ENCODE measurements around the gene UBE2D2.
A peak's percentile ranks its signal among the peaks of the same experiment; 100 is the strongest.

DNA sequence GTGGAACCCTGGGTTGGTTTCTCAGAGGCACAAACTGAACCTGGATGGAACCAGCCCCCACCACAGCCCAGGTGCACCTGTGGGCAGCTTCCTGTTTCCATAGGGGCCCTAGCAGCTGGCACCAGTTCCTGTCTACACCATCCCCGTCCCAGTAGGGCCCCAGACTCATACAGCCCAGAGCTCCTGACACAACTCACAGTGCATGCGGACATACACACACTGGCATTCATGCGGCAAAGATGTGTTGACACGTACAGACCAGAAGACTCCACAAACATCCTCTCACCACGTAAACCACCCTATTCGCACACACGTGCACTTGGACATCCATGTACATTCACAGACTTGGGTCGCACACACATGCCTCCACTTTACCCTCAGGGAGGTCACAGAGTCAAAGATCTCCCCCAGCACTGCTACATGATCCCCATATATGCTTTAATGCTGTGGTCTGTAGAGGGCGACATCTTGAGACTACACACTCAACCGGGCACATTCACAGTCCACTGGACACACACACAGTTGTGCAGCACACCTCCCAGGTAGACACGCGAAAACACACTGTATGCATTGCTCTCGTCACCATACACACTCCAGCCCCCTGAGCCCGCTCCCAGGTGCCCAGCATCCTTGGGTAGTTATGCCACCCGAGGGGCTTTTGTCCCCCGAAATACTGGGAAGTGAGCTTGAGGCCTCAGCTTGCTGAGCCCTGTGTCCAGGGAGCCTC is 109.4 kb downstream of the UBE2D2 start:
- TF ChIP-seq, protein P1, sequence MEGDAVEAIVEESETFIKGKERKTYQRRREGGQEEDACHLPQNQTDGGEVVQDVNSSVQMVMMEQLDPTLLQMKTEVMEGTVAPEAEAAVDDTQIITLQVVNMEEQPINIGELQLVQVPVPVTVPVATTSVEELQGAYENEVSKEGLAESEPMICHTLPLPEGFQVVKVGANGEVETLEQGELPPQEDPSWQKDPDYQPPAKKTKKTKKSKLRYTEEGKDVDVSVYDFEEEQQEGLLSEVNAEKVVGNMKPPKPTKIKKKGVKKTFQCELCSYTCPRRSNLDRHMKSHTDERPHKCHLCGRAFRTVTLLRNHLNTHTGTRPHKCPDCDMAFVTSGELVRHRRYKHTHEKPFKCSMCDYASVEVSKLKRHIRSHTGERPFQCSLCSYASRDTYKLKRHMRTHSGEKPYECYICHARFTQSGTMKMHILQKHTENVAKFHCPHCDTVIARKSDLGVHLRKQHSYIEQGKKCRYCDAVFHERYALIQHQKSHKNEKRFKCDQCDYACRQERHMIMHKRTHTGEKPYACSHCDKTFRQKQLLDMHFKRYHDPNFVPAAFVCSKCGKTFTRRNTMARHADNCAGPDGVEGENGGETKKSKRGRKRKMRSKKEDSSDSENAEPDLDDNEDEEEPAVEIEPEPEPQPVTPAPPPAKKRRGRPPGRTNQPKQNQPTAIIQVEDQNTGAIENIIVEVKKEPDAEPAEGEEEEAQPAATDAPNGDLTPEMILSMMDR (conservative IDR thresholded peaks at IDR 0.05; ENCODE audit: low read depth, low read length) = peak; percentile 33
- TF ChIP-seq POLR2A (IDR thresholded peaks at IDR 0.05; ENCODE audit: low read depth, low read length) (no peak), BHLHE40 (IDR thresholded peaks at IDR 0.05; ENCODE audit: low read depth, low read length) (no peak), RCOR1 (IDR thresholded peaks at IDR 0.05; ENCODE audit: insufficient replicate concordance, low read length) (no peak), SMC3 (IDR thresholded peaks at IDR 0.05; ENCODE audit: low read depth, low read length) (no peak), RAD21 (IDR thresholded peaks at IDR 0.05; ENCODE audit: low read length) (no peak), FOS (IDR thresholded peaks at IDR 0.05; ENCODE audit: low read depth, low read length) (no peak), RFX5 (IDR thresholded peaks at IDR 0.05; ENCODE audit: low read depth, low read length) (no peak), CHD1 (IDR thresholded peaks at IDR 0.05; ENCODE audit: low read depth, low read length) (no peak), MXI1 (IDR thresholded peaks at IDR 0.05; ENCODE audit: borderline replicate concordance, low read depth, low read length) (no peak), USF2 (IDR thresholded peaks at IDR 0.05; ENCODE audit: low read depth, low read length) (no peak)
